ENCODE results near the gene ITPRIPL2.

The ITPRIPL2 gene

DNA sequence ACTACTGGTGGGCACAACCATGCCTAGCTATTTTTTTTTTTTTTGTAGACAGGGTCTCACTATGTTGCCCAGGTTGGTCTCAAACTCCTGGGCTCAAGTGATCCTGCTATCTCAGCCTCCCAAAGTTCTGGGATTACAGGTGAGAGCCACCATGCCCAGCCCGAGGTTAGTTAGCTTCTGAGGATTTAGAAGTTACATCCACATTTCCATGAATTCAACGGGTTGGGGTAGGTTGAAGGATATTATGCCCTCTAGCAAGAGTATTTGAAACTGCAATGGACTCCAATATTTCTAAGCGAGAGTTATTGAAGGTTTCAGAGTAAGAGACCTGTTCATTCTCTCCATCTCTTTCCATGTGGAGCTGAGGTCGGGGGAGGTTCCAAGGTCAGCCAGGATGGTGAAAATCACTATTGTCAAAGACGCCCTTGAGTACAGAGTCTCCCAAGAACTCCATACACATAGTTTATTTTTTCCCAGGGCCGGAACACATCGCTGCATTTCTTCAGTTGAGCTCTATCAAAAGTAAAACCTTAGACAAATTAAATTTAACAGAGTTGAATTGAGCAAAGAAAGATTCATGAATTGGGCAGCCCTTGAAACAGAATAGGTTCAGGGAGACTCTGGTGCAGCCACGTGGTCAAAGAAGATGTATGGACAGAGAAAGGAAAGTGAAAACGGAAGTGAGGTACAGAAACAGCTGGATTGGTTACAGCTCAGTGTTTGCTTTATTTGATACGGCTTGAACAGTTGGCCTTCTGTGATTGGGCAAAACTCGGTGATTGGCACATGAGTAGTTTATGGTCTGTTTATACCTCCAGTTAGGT lies 19.0 kb upstream of the ITPRIPL2 start:
- no peak for DNase-seq (ENCODE audit: low read depth)
- TF ChIP-seq, protein P1, sequence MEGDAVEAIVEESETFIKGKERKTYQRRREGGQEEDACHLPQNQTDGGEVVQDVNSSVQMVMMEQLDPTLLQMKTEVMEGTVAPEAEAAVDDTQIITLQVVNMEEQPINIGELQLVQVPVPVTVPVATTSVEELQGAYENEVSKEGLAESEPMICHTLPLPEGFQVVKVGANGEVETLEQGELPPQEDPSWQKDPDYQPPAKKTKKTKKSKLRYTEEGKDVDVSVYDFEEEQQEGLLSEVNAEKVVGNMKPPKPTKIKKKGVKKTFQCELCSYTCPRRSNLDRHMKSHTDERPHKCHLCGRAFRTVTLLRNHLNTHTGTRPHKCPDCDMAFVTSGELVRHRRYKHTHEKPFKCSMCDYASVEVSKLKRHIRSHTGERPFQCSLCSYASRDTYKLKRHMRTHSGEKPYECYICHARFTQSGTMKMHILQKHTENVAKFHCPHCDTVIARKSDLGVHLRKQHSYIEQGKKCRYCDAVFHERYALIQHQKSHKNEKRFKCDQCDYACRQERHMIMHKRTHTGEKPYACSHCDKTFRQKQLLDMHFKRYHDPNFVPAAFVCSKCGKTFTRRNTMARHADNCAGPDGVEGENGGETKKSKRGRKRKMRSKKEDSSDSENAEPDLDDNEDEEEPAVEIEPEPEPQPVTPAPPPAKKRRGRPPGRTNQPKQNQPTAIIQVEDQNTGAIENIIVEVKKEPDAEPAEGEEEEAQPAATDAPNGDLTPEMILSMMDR (IDR thresholded peaks at IDR 0.05; ENCODE audit: insufficient read depth, low read depth, low read length, missing control alignments) = no peak
- H3K4me3 ChIP-seq (ENCODE audit: low read length) = no peak overlapping the region

DNA sequence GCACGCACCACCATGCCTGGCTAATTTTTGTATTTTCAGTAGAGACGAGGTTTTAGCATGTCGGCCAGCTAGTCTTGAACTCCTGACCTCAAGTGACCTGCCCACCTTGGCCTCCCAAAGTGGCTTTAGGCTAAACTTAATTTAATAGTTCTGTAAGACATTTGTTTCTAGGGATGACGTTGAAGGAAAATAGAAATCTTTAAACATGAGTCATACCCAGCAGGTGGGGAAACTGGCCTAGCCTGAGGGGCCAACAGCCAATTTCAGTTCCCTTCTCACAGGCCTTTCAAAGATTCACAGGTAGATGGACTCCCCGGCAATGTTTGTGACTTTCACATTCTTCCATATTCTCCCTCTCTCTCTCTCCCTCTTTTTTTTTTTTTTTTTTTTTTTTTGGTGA lies 18.1 kb upstream of the ITPRIPL2 start:
- peak; percentile 68 for DNase-seq (ENCODE audit: low read depth)
- TF ChIP-seq, protein P1 (IDR thresholded peaks at IDR 0.05; ENCODE audit: insufficient read depth, low read depth, low read length, missing control alignments) = no peak
- H3K4me3 ChIP-seq (ENCODE audit: low read length) = no peak overlapping the region

DNA sequence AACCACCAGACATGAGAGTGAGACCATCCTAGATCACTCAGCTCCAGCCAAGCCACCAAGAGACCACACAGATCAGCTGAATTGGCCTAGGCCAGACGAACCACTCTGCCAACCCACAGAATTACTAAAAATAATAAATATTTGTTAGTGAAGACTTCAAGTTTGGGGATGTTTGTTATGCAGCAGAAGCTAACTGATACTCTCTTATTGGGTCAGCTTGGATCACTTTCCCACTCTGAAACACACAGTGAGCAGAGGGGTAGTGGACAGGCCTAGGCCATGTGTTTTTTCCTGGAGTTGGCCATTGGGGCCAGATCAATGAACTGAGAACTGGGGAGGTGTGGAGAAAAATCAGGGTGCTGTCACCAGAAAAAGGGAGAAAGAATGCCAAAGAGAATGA lies 15.6 kb upstream of the ITPRIPL2 start:
- DNase-seq (ENCODE audit: low read depth) = no peak
- H3K4me3 ChIP-seq (ENCODE audit: low read length) = no peak overlapping the region
- TF ChIP-seq, protein P1 (IDR thresholded peaks at IDR 0.05; ENCODE audit: insufficient read depth, low read depth, low read length, missing control alignments) = no peak

DNA sequence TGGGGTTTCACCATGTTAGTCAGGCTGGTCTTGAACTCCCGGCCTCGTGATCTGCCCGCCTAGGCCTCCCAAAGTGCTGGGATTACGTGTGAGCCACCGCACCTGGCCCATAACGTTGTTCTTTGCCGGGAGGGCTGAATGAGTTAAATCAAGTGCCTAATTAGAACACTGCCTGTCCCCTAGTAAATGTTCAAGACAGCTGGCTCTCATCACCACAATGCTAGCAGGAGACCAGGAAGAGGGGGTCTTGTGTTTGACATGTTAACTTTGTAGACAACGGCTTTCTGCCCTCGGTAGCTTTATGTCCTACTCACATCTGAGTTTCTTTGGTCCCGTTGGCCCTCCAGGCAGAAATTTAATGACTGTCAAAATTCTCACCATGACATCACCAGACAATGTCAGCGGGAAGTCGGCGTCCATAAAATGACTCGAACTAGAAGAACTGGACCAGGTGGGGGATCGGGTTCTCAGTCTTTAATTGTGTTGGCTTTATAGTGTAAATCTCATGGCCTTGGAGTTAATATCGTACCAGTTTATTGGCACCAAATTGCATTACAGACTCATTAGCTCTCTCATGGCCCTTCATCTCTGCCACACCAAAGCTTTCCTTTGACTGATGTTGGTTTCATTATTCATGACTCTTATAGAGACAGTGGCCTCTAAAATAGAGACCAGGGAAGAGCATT lies 11.4 kb upstream of the ITPRIPL2 start:
- TF ChIP-seq, protein P1 (IDR thresholded peaks at IDR 0.05; ENCODE audit: insufficient read depth, low read depth, low read length, missing control alignments) = no peak
- peak; percentile 35 for DNase-seq (ENCODE audit: low read depth)
- no peak overlapping the region for H3K4me3 ChIP-seq (ENCODE audit: low read length)

DNA sequence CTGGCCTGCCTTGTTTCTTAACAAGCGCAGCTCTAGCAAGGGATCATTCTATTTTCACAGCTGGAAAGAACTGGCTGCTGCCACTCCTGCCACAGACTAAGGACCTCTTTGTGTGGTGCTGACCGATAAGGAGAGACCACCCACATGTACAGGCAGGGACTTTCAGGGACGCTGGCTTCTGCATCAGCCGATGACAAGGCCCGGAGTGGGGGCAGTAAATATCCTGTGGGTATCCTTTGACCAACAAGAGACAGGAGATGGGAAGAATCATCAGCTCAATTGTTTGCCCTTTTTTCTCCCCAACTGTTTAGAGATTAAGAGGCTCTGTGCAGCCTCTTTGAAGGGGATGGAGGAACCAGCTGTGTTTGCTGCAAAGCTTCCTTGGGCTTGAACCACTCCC lies 9.2 kb upstream of the ITPRIPL2 start:
- H3K4me3 ChIP-seq (ENCODE audit: low read length) = no peak overlapping the region
- TF ChIP-seq, protein P1 (IDR thresholded peaks at IDR 0.05; ENCODE audit: insufficient read depth, low read depth, low read length, missing control alignments) = no peak
- DNase-seq (ENCODE audit: low read depth) = no peak

DNA sequence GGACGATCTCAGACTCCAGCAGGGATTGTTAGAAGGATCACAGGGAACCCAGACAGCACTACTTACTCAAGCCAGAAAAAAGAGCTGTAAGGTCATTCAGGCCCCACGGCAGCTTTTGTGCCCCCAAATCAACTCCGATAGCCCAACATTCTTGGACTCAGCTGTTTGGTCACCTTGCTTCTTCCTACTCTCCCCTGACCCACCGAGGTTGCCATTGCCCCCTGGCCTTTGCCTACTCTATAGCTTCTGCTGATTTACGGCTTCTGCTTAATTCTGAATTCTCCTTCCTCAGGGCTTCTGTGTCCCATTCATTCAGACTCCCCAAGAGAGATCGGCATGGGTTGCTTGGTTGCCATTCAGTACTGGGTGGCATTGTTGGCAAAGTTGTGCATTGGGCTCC lies 8.6 kb upstream of the ITPRIPL2 start:
- H3K4me3 ChIP-seq (ENCODE audit: low read length) = no peak overlapping the region
- DNase-seq (ENCODE audit: low read depth) = no peak
- TF ChIP-seq, protein P1 (IDR thresholded peaks at IDR 0.05; ENCODE audit: insufficient read depth, low read depth, low read length, missing control alignments) = no peak

All from epithelial cell of esophagus (primary cell).